IMR-90 (cell line): Measurements from ENCODE around the gene EXOC4. TPM values are rescaled to one million over a fixed set of nuclear protein-coding genes. Genes with fewer than 3 reads are reported as not detected.

Experiments used
- ATAC-seq: fragments of 200-7000 bp; cut with Tn5 transposase; 2 replicates; pipeline ENCODE4 v1.9.1; 2020; ENCODE audit warnings: low read depth, mild to moderate bottlenecking, moderate library complexity
- BruUV-seq: library from RNA; stranded (reverse); fragments of 400-500 nt; replicated peaks from 2 replicates; lab custom pipeline; 2021; lab: Mats Ljungman, UMichigan
- CTCF ChIA-PET: fragments of 300-600 bp; formaldehyde crosslinking; extraction: SDS; loops from one replicate; lab custom pipeline; 2021; ENCODE audit warnings: antibody characterized with exemption; lab: Yijun Ruan, JAX
- POLR2A ChIA-PET: fragments of 300-600 bp; sonication (Branson Sonifier 250); formaldehyde crosslinking; loops from one replicate; lab custom pipeline; 2022; ENCODE audit warnings: antibody characterized with exemption; ENCODE audit not compliant: unreplicated experiment; lab: Charles Lee
- DNase-seq: peaks from one replicate; pipeline ENCODE4 v3.0.0; 2013
- H2AFZ ChIP-seq: replicated peaks from 2 replicates; pipeline ENCODE3; 2013; ENCODE audit warnings: low read length, mild to moderate bottlenecking; ENCODE audit not compliant: poor library complexity
- H2AK5ac ChIP-seq: 2 replicates; pipeline ENCODE4 v1.6.1; 2013; ENCODE audit warnings: low read depth, low read length, inconsistent platforms
- H2AK9ac ChIP-seq: replicated peaks from 2 replicates; pipeline ENCODE3; 2013; ENCODE audit warnings: mild to moderate bottlenecking, low read depth, low read length, moderate library complexity; ENCODE audit not compliant: poor library complexity
- H2BK120ac ChIP-seq: 2 replicates; pipeline ENCODE4 v1.6.1; 2013; ENCODE audit warnings: low read depth, low read length, inconsistent platforms
- H2BK15ac ChIP-seq: 3 replicates; pipeline ENCODE4 v1.6.1; 2013; ENCODE audit warnings: low read depth, low read length, inconsistent platforms
- H2BK20ac ChIP-seq: 2 replicates; pipeline ENCODE4 v1.6.1; 2013; ENCODE audit warnings: low read depth, mild to moderate bottlenecking, inconsistent platforms, low read length, moderate library complexity
- H2BK5ac ChIP-seq: 2 replicates; pipeline ENCODE4 v1.6.1; 2013; ENCODE audit warnings: mild to moderate bottlenecking, low read depth, low read length, inconsistent platforms; ENCODE audit not compliant: poor library complexity, severe bottlenecking
- H3K14ac ChIP-seq: replicated peaks from 2 replicates; pipeline ENCODE4 v1.6.1; 2013; ENCODE audit warnings: low read depth, low read length, inconsistent platforms
- H3K18ac ChIP-seq: 2 replicates; pipeline ENCODE4 v1.6.1; 2013; ENCODE audit warnings: low read depth, low read length, control low read depth
- H3K23ac ChIP-seq: 2 replicates; pipeline ENCODE4 v1.6.1; 2013; ENCODE audit warnings: low read depth, low read length, inconsistent platforms
- H3K27ac ChIP-seq: 2 replicates; pipeline ENCODE4 v1.5.1; 2013; ENCODE audit warnings: mild to moderate bottlenecking, control low read depth, low read length; ENCODE audit not compliant: insufficient read depth
- H3K27me3 ChIP-seq: 2 replicates; pipeline ENCODE4 v1.6.1; 2013; ENCODE audit warnings: low read length; ENCODE audit not compliant: control insufficient read depth, insufficient read depth
- H3K36me3 ChIP-seq: 2 replicates; pipeline ENCODE4 v1.6.1; 2013; ENCODE audit warnings: low read length, mixed read lengths; ENCODE audit not compliant: control insufficient read depth, insufficient read depth
- H3K4ac ChIP-seq: 2 replicates; pipeline ENCODE4 v1.6.1; 2013; ENCODE audit warnings: low read depth, low read length, inconsistent platforms
- H3K4me1 ChIP-seq: 2 replicates; pipeline ENCODE4 v1.6.1; 2013; ENCODE audit warnings: low read length, mixed read lengths; ENCODE audit not compliant: control insufficient read depth, insufficient read depth
- H3K4me2 ChIP-seq: 2 replicates; pipeline ENCODE4 v1.6.1; 2013; ENCODE audit warnings: low read depth, mild to moderate bottlenecking, control low read depth, low read length, moderate library complexity
- H3K4me3 ChIP-seq: 2 replicates; pipeline ENCODE4 v1.5.1; 2013; ENCODE audit warnings: low read depth, mild to moderate bottlenecking, control low read depth, low read length, moderate library complexity; ENCODE audit not compliant: insufficient read depth
- H3K56ac ChIP-seq: 2 replicates; pipeline ENCODE4 v1.6.1; 2013; ENCODE audit warnings: low read length, inconsistent platforms; ENCODE audit not compliant: insufficient read depth; ENCODE audit errors: extremely low read depth
- H3K79me1 ChIP-seq, 2 experiments: 2 replicates each; pipeline ENCODE4 v1.6.1; 2013; ENCODE audit warnings: low read length in 2 of 2, inconsistent platforms in 1 of 2, low read depth in 1 of 2
- H3K9ac ChIP-seq: 2 replicates; pipeline ENCODE4 v1.6.1; 2013; ENCODE audit warnings: low read depth, low read length, control low read depth
- H3K9me1 ChIP-seq: 2 replicates; pipeline ENCODE4 v1.6.1; 2013; ENCODE audit warnings: low read length, inconsistent platforms; ENCODE audit not compliant: insufficient read depth
- H3K9me3 ChIP-seq: 2 replicates; pipeline ENCODE4 v1.6.1; 2013; ENCODE audit warnings: low read length; ENCODE audit not compliant: control insufficient read depth, insufficient read depth
- H4K20me1 ChIP-seq: 2 replicates; pipeline ENCODE4 v1.6.1; 2013; ENCODE audit warnings: low read length, inconsistent platforms; ENCODE audit not compliant: insufficient read depth
- H4K5ac ChIP-seq: 2 replicates; pipeline ENCODE4 v1.6.1; 2013; ENCODE audit warnings: mild to moderate bottlenecking, low read depth, low read length, control low read depth
- H4K8ac ChIP-seq, 2 experiments: 2 replicates each; pipeline ENCODE4 v1.6.1; 2013; ENCODE audit warnings: low read depth in 2 of 2, low read length in 2 of 2, control low read depth in 1 of 2, inconsistent platforms in 1 of 2
- H4K91ac ChIP-seq: 2 replicates; pipeline ENCODE4 v1.6.1; 2013; ENCODE audit warnings: low read depth, low read length, inconsistent platforms; ENCODE audit not compliant: insufficient read depth
- BHLHE40 ChIP-seq: fragments of 150-350 bp; IDR thresholded peaks from 2 replicates; pipeline ENCODE4 v1.6.1; 2016; ENCODE audit warnings: mild to moderate bottlenecking, low read depth, low read length
- CEBPB ChIP-seq: IDR thresholded peaks from 2 replicates; pipeline ENCODE4 v1.6.1; 2012; ENCODE audit warnings: low read depth, low read length, improper control_type of control experiment
- CHD1 ChIP-seq: IDR thresholded peaks from 2 replicates; pipeline ENCODE4 v1.6.1; 2012; ENCODE audit warnings: low read depth, low read length, improper control_type of control experiment
- FOS ChIP-seq: fragments of 150-350 bp; IDR thresholded peaks from 2 replicates; pipeline ENCODE4 v1.6.1; 2016; ENCODE audit warnings: low read depth, low read length
- MAFK ChIP-seq: IDR thresholded peaks from 2 replicates; pipeline ENCODE4 v1.6.1; 2012; ENCODE audit warnings: low read depth, low read length, improper control_type of control experiment
- MAZ ChIP-seq: IDR thresholded peaks from 2 replicates; pipeline ENCODE4 v1.6.1; 2012; ENCODE audit warnings: low read depth, mild to moderate bottlenecking, low read length, improper control_type of control experiment, moderate library complexity, borderline replicate concordance
- MXI1 ChIP-seq: IDR thresholded peaks from 2 replicates; pipeline ENCODE4 v1.6.1; 2012; ENCODE audit warnings: low read depth, mild to moderate bottlenecking, low read length, moderate library complexity, borderline replicate concordance
- NFE2L2 ChIP-seq: fragments of 150-350 bp; IDR thresholded peaks from 2 replicates; pipeline ENCODE4 v1.6.1; 2016; ENCODE audit warnings: low read depth, mild to moderate bottlenecking, low read length
- POLR2A ChIP-seq: IDR thresholded peaks from 2 replicates; pipeline ENCODE4 v1.6.1; 2012; ENCODE audit warnings: mild to moderate bottlenecking, low read depth, low read length
- RAD21 ChIP-seq: IDR thresholded peaks from 2 replicates; pipeline ENCODE4 v1.6.1; 2012; ENCODE audit warnings: low read length, improper control_type of control experiment
- RCOR1 ChIP-seq: IDR thresholded peaks from 2 replicates; pipeline ENCODE4 v1.6.1; 2012; ENCODE audit warnings: mild to moderate bottlenecking, low read length, improper control_type of control experiment; ENCODE audit not compliant: insufficient replicate concordance
- RFX5 ChIP-seq: IDR thresholded peaks from 2 replicates; pipeline ENCODE4 v1.8.0; 2012; ENCODE audit warnings: low read depth, mild to moderate bottlenecking, low read length, moderate library complexity
- SMC3 ChIP-seq: fragments of 150-350 bp; IDR thresholded peaks from 2 replicates; pipeline ENCODE4 v1.6.1; 2016; ENCODE audit warnings: low read depth, mild to moderate bottlenecking, antibody characterized with exemption, low read length, moderate library complexity
- whole genome bisulfite sequencing, 2 experiments: methylation state at CpG; one replicate each; pipeline versions ENCODE4 v1.1.5 to v1.1.7; 2013; ENCODE audit warnings: missing lambda C conversion rate in 2 of 2; ENCODE audit not compliant: insufficient read length in 1 of 2; ENCODE audit errors: extremely low coverage in 2 of 2; 5-methylcytosine and 5-hydroxymethylcytosine counted together
- dilution Hi-C: fragments of 300-500 bp; cut with HindIII; formaldehyde crosslinking; loops from one replicate; pipeline ENCODE4 v1.14.3; 2018; ENCODE audit warnings: low sequenced_read_pairs; ENCODE audit not compliant: unreplicated experiment
- in situ Hi-C: fragments of 300-500 bp; cut with MboI; formaldehyde crosslinking; loops from 3 replicates; pipeline ENCODE4 v1.14.3; 2019; ENCODE audit warnings: low sequenced_read_pairs, inconsistent platforms, mixed read lengths
- intact Hi-C: fragments of 100-400 bp; cut with micrococcal nuclease; formaldehyde crosslinking; loops from 2 replicates; pipeline ENCODE4 v1.10.0; 2022
- polyA plus RNA-seq, 3 experiments: library from polyadenylated mRNA; depleted of rRNA; stranded (reverse); fragments of >200 nt; gene quantifications; 2 replicates each; pipeline ENCODE4 v1.2.3, GENCODE V29; 2012; ENCODE audit warnings: low replicate concordance in 1 of 3
- total RNA-seq: library from RNA; depleted of rRNA; stranded (reverse); fragments of >200 nt; gene quantifications from 2 replicates; pipeline ENCODE4 v1.2.3, GENCODE V29; 2012
- TF ChIP-seq, protein P1 (sequence below): fragments of 150-350 bp; IDR thresholded peaks from 2 replicates; pipeline ENCODE4 v1.6.1; 2017; ENCODE audit warnings: mild to moderate bottlenecking, antibody characterized with exemption, low read length, low read depth
- TF ChIP-seq, protein P2 (sequence below): conservative IDR thresholded peaks from 2 replicates; pipeline ENCODE4 v1.5.1; 2012; ENCODE audit warnings: mild to moderate bottlenecking, low read depth, low read length, improper control_type of control experiment
- TF ChIP-seq, protein P3 (sequence below): fragments of 150-350 bp; IDR thresholded peaks from 2 replicates; pipeline ENCODE4 v1.6.1; 2016; ENCODE audit warnings: low read depth, mild to moderate bottlenecking, low read length, moderate library complexity, borderline replicate concordance

EXOC4 gene
- total and polyA plus RNA-seq, 2 of the 4 experiments (the other 2 are of a cell fraction): 25.4 to 94.6 TPM

DNA sequence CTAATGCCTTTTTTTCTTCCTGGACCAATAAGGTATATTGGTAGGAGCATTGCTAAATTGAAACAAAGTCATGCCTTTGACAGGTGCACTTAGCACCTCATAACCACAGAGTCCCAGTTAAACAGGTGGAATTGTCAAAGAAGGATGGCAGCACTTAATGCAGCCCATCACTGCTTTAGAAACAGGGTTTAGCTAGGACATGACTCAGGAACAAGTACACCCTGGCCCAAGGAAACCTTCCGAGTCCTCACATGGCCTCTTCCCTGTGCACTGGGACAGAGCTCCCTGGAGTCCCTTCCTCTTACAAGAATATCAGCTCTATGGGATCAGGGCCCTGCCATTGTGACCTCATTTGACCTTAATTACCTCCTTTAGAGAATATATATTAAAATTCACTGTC is 382.7 kb downstream of the EXOC4 start:
- CTCF ChIA-PET: no interaction called here

More for the DNA sequence above, 382.7 kb downstream of the EXOC4 start:
- Histone ChIP-seq H4K91ac (no peak overlapping the region), H3K9me1 (0 out of 2 replicates have a peak, but pooled peaks cover 3% of the 10 kb centered on the region), H2AK5ac (no peak overlapping the region), H4K5ac (no peak overlapping the region), H2BK5ac (no peak overlapping the region), H2AK9ac (no peak overlapping the region), H3K27me3 (no peaks in the 10 kb centered on the region), H3K9ac (no peak overlapping the region), H3K27ac (no peak overlapping the region), H2AFZ (no peak overlapping the region), H3K4ac (no peak overlapping the region), H3K4me1 (peaks cover 1% of the 10 kb centered on the region; the same call in 1 of the 2 replicates), H3K18ac (no peak overlapping the region), H3K14ac (no peak overlapping the region), H3K9me3 (no peaks in the 10 kb centered on the region), H3K4me2 (no peak overlapping the region), H3K4me3 (no peak overlapping the region), H3K79me1 (peaks cover 0 to 3% of the 10 kb centered on the region in 2 experiments; a peak in 1 of 4 replicates), H4K8ac (no peak overlapping the region), H2BK20ac (no peak overlapping the region), H2BK120ac (no peak overlapping the region), H2BK15ac (no peak overlapping the region), H3K36me3 (no peaks in the 10 kb centered on the region), H4K20me1 (no peaks in the 10 kb centered on the region), H3K56ac (no peak overlapping the region), H3K23ac (no peak overlapping the region)
- POLR2A ChIA-PET: no interaction called here
- ATAC-seq (no peak), DNase-seq (no peak)
- dilution Hi-C loops: no loop called here
- no TSS peak for BruUV-seq
- 100% methylated on average over 1 of the region's 1 CpG; no CpG with 5 or more reads in 1 of the 2 experiments for WGBS, 2 experiments
- TF ChIP-seq RAD21 (no peak), CHD1 (no peak), MXI1 (no peak), POLR2A (no peak), CEBPB (no peak), RFX5 (no peak), RCOR1 (no peak), MAFK (no peak), NFE2L2 (no peak), MAZ (no peak), SMC3 (no peak), FOS (no peak), BHLHE40 (no peak)
- TF ChIP-seq, protein P1, sequence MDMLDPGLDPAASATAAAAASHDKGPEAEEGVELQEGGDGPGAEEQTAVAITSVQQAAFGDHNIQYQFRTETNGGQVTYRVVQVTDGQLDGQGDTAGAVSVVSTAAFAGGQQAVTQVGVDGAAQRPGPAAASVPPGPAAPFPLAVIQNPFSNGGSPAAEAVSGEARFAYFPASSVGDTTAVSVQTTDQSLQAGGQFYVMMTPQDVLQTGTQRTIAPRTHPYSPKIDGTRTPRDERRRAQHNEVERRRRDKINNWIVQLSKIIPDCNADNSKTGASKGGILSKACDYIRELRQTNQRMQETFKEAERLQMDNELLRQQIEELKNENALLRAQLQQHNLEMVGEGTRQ: no peak
- TF ChIP-seq, protein P2, sequence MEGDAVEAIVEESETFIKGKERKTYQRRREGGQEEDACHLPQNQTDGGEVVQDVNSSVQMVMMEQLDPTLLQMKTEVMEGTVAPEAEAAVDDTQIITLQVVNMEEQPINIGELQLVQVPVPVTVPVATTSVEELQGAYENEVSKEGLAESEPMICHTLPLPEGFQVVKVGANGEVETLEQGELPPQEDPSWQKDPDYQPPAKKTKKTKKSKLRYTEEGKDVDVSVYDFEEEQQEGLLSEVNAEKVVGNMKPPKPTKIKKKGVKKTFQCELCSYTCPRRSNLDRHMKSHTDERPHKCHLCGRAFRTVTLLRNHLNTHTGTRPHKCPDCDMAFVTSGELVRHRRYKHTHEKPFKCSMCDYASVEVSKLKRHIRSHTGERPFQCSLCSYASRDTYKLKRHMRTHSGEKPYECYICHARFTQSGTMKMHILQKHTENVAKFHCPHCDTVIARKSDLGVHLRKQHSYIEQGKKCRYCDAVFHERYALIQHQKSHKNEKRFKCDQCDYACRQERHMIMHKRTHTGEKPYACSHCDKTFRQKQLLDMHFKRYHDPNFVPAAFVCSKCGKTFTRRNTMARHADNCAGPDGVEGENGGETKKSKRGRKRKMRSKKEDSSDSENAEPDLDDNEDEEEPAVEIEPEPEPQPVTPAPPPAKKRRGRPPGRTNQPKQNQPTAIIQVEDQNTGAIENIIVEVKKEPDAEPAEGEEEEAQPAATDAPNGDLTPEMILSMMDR: no peak
- TF ChIP-seq, protein P3, sequence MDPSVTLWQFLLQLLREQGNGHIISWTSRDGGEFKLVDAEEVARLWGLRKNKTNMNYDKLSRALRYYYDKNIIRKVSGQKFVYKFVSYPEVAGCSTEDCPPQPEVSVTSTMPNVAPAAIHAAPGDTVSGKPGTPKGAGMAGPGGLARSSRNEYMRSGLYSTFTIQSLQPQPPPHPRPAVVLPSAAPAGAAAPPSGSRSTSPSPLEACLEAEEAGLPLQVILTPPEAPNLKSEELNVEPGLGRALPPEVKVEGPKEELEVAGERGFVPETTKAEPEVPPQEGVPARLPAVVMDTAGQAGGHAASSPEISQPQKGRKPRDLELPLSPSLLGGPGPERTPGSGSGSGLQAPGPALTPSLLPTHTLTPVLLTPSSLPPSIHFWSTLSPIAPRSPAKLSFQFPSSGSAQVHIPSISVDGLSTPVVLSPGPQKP: no peak
- intact Hi-C loops: no loop called here
- in situ Hi-C loops: no loop called here
